Gastroesophageal sphincter (tissue), 4 donors: Measurements from ENCODE around the gene SH3BP2. TPM values are rescaled to one million over a fixed set of nuclear protein-coding genes. Genes with fewer than 3 reads are reported as not detected.

ENCODE experiments used
- ATAC-seq: fragments of 150-250 bp; one replicate; pipeline ENCODE4 v1.9.1; 2016; ENCODE audit warnings: mild to moderate bottlenecking, moderate library complexity
- H3K27ac ChIP-seq, 4 donors: fragments of 200-600 bp; sonication (generic) in 3 of 4; 1 replicate in 3 of 4; 2 replicates in 1 of 4; pipeline ENCODE4 v1.5.1; 2016 to 2019
- H3K27me3 ChIP-seq: fragments of 200-600 bp; sonication (generic); one replicate; pipeline ENCODE4 v1.5.1; 2019
- H3K36me3 ChIP-seq, 2 donors: fragments of 200-600 bp; sonication (generic); one replicate each; pipeline ENCODE4 v1.5.1; 2019; ENCODE audit warnings: control low read depth in 1 of 2
- H3K4me1 ChIP-seq, 3 donors: fragments of 200-600 bp; sonication (generic); 1 replicate in 2 of 3; 2 replicates in 1 of 3; pipeline ENCODE4 v1.5.1; 2016 to 2019; ENCODE audit warnings: control low read depth in 2 of 3
- H3K4me3 ChIP-seq, 2 donors: fragments of 200-600 bp; sonication (generic); one replicate each; pipeline ENCODE4 v1.5.1; 2019; ENCODE audit warnings: mild to moderate bottlenecking in 1 of 2, moderate library complexity in 1 of 2
- H3K9me3 ChIP-seq, 3 donors: fragments of 200-600 bp; sonication (generic); one replicate each; pipeline ENCODE4 v1.5.1; 2017 to 2019; ENCODE audit warnings: control low read depth in 2 of 3
- CTCF ChIP-seq, 4 experiments: fragments of 200-600 bp in 2 of 4; fragments of 450-650 bp in 2 of 4; sonication (generic) in 1 of 4; IDR thresholded peaks; one replicate each; pipeline ENCODE4 v1.5.1; 2017 to 2019; ENCODE audit warnings: antibody characterized with exemption in 4 of 4, mild to moderate bottlenecking in 2 of 4, moderate library complexity in 2 of 4
- EP300 ChIP-seq: sonication (generic); formaldehyde crosslinking; IDR thresholded peaks from one replicate; pipeline ENCODE4 v1.6.1; 2017; ENCODE audit warnings: antibody characterized with exemption, mild to moderate bottlenecking
- POLR2A ChIP-seq, 2 donors: fragments of 450-650 bp; IDR thresholded peaks; one replicate each; pipeline ENCODE4 v1.6.1; 2017; ENCODE audit warnings: antibody characterized with exemption in 2 of 2, mild to moderate bottlenecking in 2 of 2, moderate library complexity in 1 of 2
- POLR2AphosphoS5 ChIP-seq: sonication (generic); formaldehyde crosslinking; IDR thresholded peaks from one replicate; pipeline ENCODE4 v1.6.1; 2017; ENCODE audit warnings: antibody characterized with exemption
- WGBS, 2 donors: methylation state at CpG; one replicate each; pipeline ENCODE4 v1.1.5; 2018; ENCODE audit warnings: low coverage in 1 of 2; 5-methylcytosine and 5-hydroxymethylcytosine counted together
- total RNA-seq, 4 donors: library from RNA; depleted of rRNA; stranded (reverse); fragments of >200 nt; gene quantifications; one replicate each; pipeline ENCODE4 v1.1.0, GENCODE V29; 2016

SH3BP2 gene
- total RNA-seq, 4 donors from 2014 or later: 26.8 to 36.4 (median 29.3) TPM

GRCh38 chr4:2867758-2868491 is 75.0 kb downstream of the SH3BP2 start:
- H3K9me3 ChIP-seq: no peaks in the 10 kb centered on the region
- H3K36me3 ChIP-seq: no peaks in the 10 kb centered on the region
- no peaks in the 10 kb centered on the region for H3K27me3 ChIP-seq
- WGBS, 2 donors: 11 to 15% methylated on average over 9 to 10 of the region's 10 CpGs
- peak overlapping the region; percentile 2 to 76 (median 75) for H3K27ac ChIP-seq
- H3K4me1 ChIP-seq: peaks cover 26 to 98% (median 64%) of the 10 kb centered on the region in 3 donors
- peak overlapping the region; percentile 32 to 40 for H3K4me3 ChIP-seq
- ATAC-seq: peak; percentile 85
- TF ChIP-seq POLR2A (IDR thresholded peaks at IDR 0.05) (no peak), CTCF (IDR thresholded peaks at IDR 0.05) (no peak), POLR2AphosphoS5 (peak; percentile 26), EP300 (no peak)

- no peaks in the 10 kb centered on the region for H3K27me3 ChIP-seq
- 46 to 64% methylated on average over 8 to 12 of the region's 12 CpGs for WGBS, 2 donors
- TF ChIP-seq EP300 (no peak), CTCF (IDR thresholded peaks at IDR 0.05) (no peak), POLR2A (IDR thresholded peaks at IDR 0.05) (no peak), POLR2AphosphoS5 (no peak)
- ATAC-seq: no peak
- H3K9me3 ChIP-seq: no peaks in the 10 kb centered on the region
- peak overlapping the region in 3 of 4 donors; percentile 74 to 76 (median 76) for H3K27ac ChIP-seq
- H3K4me3 ChIP-seq: peak overlapping the region in 1 of 2 donors; percentile 40
- H3K36me3 ChIP-seq: no peaks in the 10 kb centered on the region
- H3K4me1 ChIP-seq: peaks cover 20 to 98% (median 64%) of the 10 kb centered on the region in 3 donors
Measured at GRCh38 chr4:2868877-2869487, 76.1 kb downstream of the SH3BP2 start.

- peaks cover 20 to 98% (median 61%) of the 10 kb centered on the region in 3 donors for H3K4me1 ChIP-seq
- ATAC-seq: no peak
- H3K27me3 ChIP-seq: no peaks in the 10 kb centered on the region
- WGBS, 2 donors: 37 to 45% methylated on average over 6 of the region's 6 CpGs
- H3K36me3 ChIP-seq: no peaks in the 10 kb centered on the region
- H3K4me3 ChIP-seq: peak overlapping the region in 1 of 2 donors; percentile 40
- H3K9me3 ChIP-seq: no peaks in the 10 kb centered on the region
- peak overlapping the region in 2 of 4 donors; percentile 74 to 76 for H3K27ac ChIP-seq
- TF ChIP-seq POLR2A (IDR thresholded peaks at IDR 0.05): no peak
- TF ChIP-seq POLR2AphosphoS5: no peak
- no peak for TF ChIP-seq EP300
- no peak for TF ChIP-seq CTCF (IDR thresholded peaks at IDR 0.05)
Measured at GRCh38 chr4:2869659-2870058, 76.8 kb downstream of the SH3BP2 start.

GRCh38 chr4:2870082-2870481 is 77.2 kb downstream of the SH3BP2 start:
- H3K4me1 ChIP-seq: peaks cover 18 to 98% (median 60%) of the 10 kb centered on the region in 3 donors
- H3K27me3 ChIP-seq: no peaks in the 10 kb centered on the region
- peak overlapping the region in 3 of 4 donors; percentile 26 to 76 (median 74) for H3K27ac ChIP-seq
- H3K36me3 ChIP-seq: no peaks in the 10 kb centered on the region
- no peak for ATAC-seq
- TF ChIP-seq POLR2A (IDR thresholded peaks at IDR 0.05) (no peak), EP300 (no peak), CTCF (IDR thresholded peaks at IDR 0.05) (no peak), POLR2AphosphoS5 (no peak)
- no peak overlapping the region for H3K4me3 ChIP-seq
- no peaks in the 10 kb centered on the region for H3K9me3 ChIP-seq
- 19 to 48% methylated on average over 2 of the region's 2 CpGs for whole genome bisulfite sequencing, 2 donors
